Measurements from ENCODE around the gene CLSTN2.

CLSTN2 gene

DNA sequence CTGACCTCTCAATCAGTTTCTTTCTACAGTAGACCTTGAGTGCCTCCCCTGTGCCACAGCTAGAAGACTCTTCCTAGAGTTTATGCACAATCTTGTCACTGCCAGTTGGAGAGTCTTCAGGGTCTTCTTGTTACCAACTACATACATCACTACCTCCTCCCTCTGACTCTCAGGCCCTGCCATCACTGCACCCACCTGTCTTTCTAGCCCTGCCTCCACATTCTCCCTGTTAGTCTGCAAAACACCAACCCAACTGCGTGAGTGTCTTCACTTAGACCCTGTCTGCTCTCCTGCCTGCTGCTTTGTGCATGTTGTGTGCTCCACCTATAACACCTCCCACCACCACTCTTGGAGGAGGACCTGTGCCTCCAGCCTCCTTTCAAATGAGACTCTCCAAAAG lies 34.4 kb downstream of the CLSTN2 start:
- H3K4ac ChIP-seq (ENCODE audit: low read length) = no peak overlapping the region
- no peaks in the 10 kb centered on the region for H3K4me1 ChIP-seq (ENCODE audit: control insufficient read depth in 2 of 2, insufficient read depth in 1 of 2, low read depth in 1 of 2, low read length in 2 of 2)
- H3K9ac ChIP-seq (ENCODE audit: low read depth, low read length, poor library complexity) = no peak overlapping the region
- H2AK5ac ChIP-seq (ENCODE audit: low read depth, low read length) = no peak overlapping the region
- H2BK5ac ChIP-seq (ENCODE audit: low read length) = no peak overlapping the region
- DNase-seq (ENCODE audit: low spot score) = no peak
- H4K8ac ChIP-seq (ENCODE audit: low read depth, low read length) = no peak overlapping the region
- H3K27me3 ChIP-seq (ENCODE audit: control insufficient read depth in 3 of 3, insufficient read depth in 3 of 3, low read depth in 1 of 3, low read length in 3 of 3) = no peaks in the 10 kb centered on the region
- H3K4me3 ChIP-seq (ENCODE audit: low read length in 2 of 2) = no peak overlapping the region
- H2BK15ac ChIP-seq (ENCODE audit: low read length) = no peak overlapping the region
- H2AFZ ChIP-seq (ENCODE audit: low read length) = no peak overlapping the region
- no peak overlapping the region for H3K27ac ChIP-seq (replicated peaks; ENCODE audit: low read length)
- no peak overlapping the region for H3K18ac ChIP-seq (ENCODE audit: low read length)
- H4K91ac ChIP-seq (ENCODE audit: low read depth, low read length, poor library complexity) = no peak overlapping the region
- WGBS, 2 donors (ENCODE audit: extremely low coverage in 2 of 2, insufficient read length in 2 of 2, insufficient replicate concordance in 1 of 2) = no CpG with 5 or more reads among the region's 1 CpG
- H2BK120ac ChIP-seq (ENCODE audit: low read depth, low read length) = no peak overlapping the region
- H3K14ac ChIP-seq (ENCODE audit: low read length) = no peak overlapping the region
- H2BK12ac ChIP-seq (ENCODE audit: low read length) = no peak overlapping the region
- no peaks in the 10 kb centered on the region for H3K9me3 ChIP-seq (replicated peaks in 1 of 2; ENCODE audit: control insufficient read depth in 2 of 2, insufficient read depth in 1 of 2, low read depth in 1 of 2, low read length in 2 of 2)
- no peaks in the 10 kb centered on the region for H3K36me3 ChIP-seq (replicated peaks in 1 of 2; ENCODE audit: control insufficient read depth in 2 of 2, insufficient read depth in 2 of 2, low read length in 2 of 2)
- no peak overlapping the region for H3K23ac ChIP-seq (ENCODE audit: low read depth, low read length, poor library complexity)
- no peaks in the 10 kb centered on the region for H3K79me1 ChIP-seq (ENCODE audit: low read depth, low read length)
- H3K4me2 ChIP-seq (ENCODE audit: insufficient read depth, low read length, poor library complexity, severe bottlenecking) = no peak overlapping the region

DNA sequence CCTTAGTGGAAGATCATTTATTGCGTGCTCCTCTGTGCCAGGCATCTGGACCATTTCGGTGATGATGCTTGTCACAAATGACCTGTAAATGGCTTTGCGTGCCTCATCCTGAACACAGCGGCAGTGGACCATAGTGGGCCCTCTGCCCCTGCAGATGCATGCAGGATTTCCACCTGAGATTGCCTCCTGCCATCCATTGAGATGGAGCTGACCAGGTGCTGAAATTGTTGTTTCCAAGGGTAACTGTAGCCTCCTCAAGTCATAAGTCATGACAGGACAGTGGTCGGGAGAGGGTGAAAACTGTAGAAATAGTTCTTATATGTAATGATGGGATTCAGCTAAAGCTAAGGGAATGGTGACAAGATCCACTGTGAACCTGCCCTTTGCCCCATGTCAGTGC lies 35.5 kb downstream of the CLSTN2 start:
- no CpG with 5 or more reads among the region's 5 CpGs for WGBS, 2 donors (ENCODE audit: extremely low coverage in 2 of 2, insufficient read length in 2 of 2, insufficient replicate concordance in 1 of 2)
- Histone ChIP-seq H3K4me3 (ENCODE audit: low read length in 2 of 2) (no peak overlapping the region), H3K4me1 (ENCODE audit: control insufficient read depth in 2 of 2, insufficient read depth in 1 of 2, low read depth in 1 of 2, low read length in 2 of 2) (no peaks in the 10 kb centered on the region)

DNA sequence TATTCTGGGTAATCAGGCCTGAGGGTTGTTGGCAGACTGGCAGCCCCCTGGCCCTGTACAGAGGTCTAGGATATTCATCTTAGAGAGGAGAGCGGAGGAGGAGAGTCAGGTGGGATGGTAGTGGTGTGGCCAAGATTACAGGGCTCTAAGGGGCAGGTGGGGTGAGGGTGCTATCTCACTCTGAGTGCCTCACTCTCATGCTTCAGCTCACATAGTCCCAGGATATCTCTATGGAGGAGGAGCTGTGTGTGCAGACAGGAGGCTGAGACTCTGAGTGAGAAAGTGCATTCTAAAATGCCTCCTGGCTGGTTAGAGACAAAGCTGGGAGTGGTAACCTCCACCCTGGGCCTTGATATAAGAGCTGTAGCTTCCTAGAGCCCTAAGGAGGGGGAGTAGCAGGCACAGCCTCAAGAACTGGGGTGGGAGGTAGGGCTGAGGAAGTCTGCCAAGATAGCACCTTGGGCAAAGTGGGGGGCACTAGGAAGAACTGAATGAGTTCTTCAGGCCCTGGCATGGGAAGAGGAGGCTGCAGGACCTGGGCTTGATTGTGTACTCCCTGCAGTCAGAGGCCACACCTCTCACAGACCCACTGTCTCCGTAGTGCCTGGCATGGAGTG lies 39.9 kb downstream of the CLSTN2 start:
- Histone ChIP-seq H3K79me1 (ENCODE audit: low read depth, low read length) (no peaks in the 10 kb centered on the region), H3K18ac (ENCODE audit: low read length) (no peak overlapping the region), H3K4ac (ENCODE audit: low read length) (no peak overlapping the region), H3K9me3 (replicated peaks in 1 of 2; ENCODE audit: control insufficient read depth in 2 of 2, insufficient read depth in 1 of 2, low read depth in 1 of 2, low read length in 2 of 2) (no peaks in the 10 kb centered on the region), H3K23ac (ENCODE audit: low read depth, low read length, poor library complexity) (no peak overlapping the region), H2BK120ac (ENCODE audit: low read depth, low read length) (no peak overlapping the region), H2AFZ (ENCODE audit: low read length) (no peak overlapping the region), H3K27ac (replicated peaks; ENCODE audit: low read length) (no peak overlapping the region), H2BK5ac (ENCODE audit: low read length) (no peak overlapping the region), H3K4me2 (ENCODE audit: insufficient read depth, low read length, poor library complexity, severe bottlenecking) (no peak overlapping the region), H2AK5ac (ENCODE audit: low read depth, low read length) (no peak overlapping the region), H3K4me3 (ENCODE audit: low read length in 2 of 2) (no peak overlapping the region), H3K4me1 (ENCODE audit: control insufficient read depth in 2 of 2, insufficient read depth in 1 of 2, low read depth in 1 of 2, low read length in 2 of 2) (no peaks in the 10 kb centered on the region), H3K27me3 (ENCODE audit: control insufficient read depth in 3 of 3, insufficient read depth in 3 of 3, low read depth in 1 of 3, low read length in 3 of 3) (no peaks in the 10 kb centered on the region), H2BK15ac (ENCODE audit: low read length) (no peak overlapping the region), H2BK12ac (ENCODE audit: low read length) (no peak overlapping the region), H3K9ac (ENCODE audit: low read depth, low read length, poor library complexity) (no peak overlapping the region), H4K8ac (ENCODE audit: low read depth, low read length) (no peak overlapping the region), H3K14ac (ENCODE audit: low read length) (no peak overlapping the region), H4K91ac (ENCODE audit: low read depth, low read length, poor library complexity) (no peak overlapping the region), H3K36me3 (replicated peaks in 1 of 2; ENCODE audit: control insufficient read depth in 2 of 2, insufficient read depth in 2 of 2, low read length in 2 of 2) (no peaks in the 10 kb centered on the region)
- DNase-seq (ENCODE audit: low spot score) = no peak
- WGBS, 2 donors (ENCODE audit: extremely low coverage in 2 of 2, insufficient read length in 2 of 2, insufficient replicate concordance in 1 of 2) = no CpG with 5 or more reads among the region's 2 CpGs

More for the DNA sequence above, 35.5 kb downstream of the CLSTN2 start:
- Histone ChIP-seq H3K36me3 (replicated peaks in 1 of 2; ENCODE audit: control insufficient read depth in 2 of 2, insufficient read depth in 2 of 2, low read length in 2 of 2) (no peaks in the 10 kb centered on the region), H2AFZ (ENCODE audit: low read length) (no peak overlapping the region), H2BK5ac (ENCODE audit: low read length) (no peak overlapping the region), H3K27ac (replicated peaks; ENCODE audit: low read length) (no peak overlapping the region), H3K9me3 (replicated peaks in 1 of 2; ENCODE audit: control insufficient read depth in 2 of 2, insufficient read depth in 1 of 2, low read depth in 1 of 2, low read length in 2 of 2) (no peaks in the 10 kb centered on the region), H3K4me2 (ENCODE audit: insufficient read depth, low read length, poor library complexity, severe bottlenecking) (no peak overlapping the region), H3K4ac (ENCODE audit: low read length) (no peak overlapping the region), H3K27me3 (ENCODE audit: control insufficient read depth in 3 of 3, insufficient read depth in 3 of 3, low read depth in 1 of 3, low read length in 3 of 3) (no peaks in the 10 kb centered on the region), H3K23ac (ENCODE audit: low read depth, low read length, poor library complexity) (no peak overlapping the region), H4K8ac (ENCODE audit: low read depth, low read length) (no peak overlapping the region), H3K79me1 (ENCODE audit: low read depth, low read length) (no peaks in the 10 kb centered on the region), H2BK12ac (ENCODE audit: low read length) (no peak overlapping the region), H4K91ac (ENCODE audit: low read depth, low read length, poor library complexity) (no peak overlapping the region), H3K9ac (ENCODE audit: low read depth, low read length, poor library complexity) (no peak overlapping the region), H2BK15ac (ENCODE audit: low read length) (no peak overlapping the region), H2AK5ac (ENCODE audit: low read depth, low read length) (no peak overlapping the region), H2BK120ac (ENCODE audit: low read depth, low read length) (no peak overlapping the region), H3K18ac (ENCODE audit: low read length) (no peak overlapping the region), H3K14ac (ENCODE audit: low read length) (no peak overlapping the region)
- no peak for DNase-seq (ENCODE audit: low spot score)

DNA sequence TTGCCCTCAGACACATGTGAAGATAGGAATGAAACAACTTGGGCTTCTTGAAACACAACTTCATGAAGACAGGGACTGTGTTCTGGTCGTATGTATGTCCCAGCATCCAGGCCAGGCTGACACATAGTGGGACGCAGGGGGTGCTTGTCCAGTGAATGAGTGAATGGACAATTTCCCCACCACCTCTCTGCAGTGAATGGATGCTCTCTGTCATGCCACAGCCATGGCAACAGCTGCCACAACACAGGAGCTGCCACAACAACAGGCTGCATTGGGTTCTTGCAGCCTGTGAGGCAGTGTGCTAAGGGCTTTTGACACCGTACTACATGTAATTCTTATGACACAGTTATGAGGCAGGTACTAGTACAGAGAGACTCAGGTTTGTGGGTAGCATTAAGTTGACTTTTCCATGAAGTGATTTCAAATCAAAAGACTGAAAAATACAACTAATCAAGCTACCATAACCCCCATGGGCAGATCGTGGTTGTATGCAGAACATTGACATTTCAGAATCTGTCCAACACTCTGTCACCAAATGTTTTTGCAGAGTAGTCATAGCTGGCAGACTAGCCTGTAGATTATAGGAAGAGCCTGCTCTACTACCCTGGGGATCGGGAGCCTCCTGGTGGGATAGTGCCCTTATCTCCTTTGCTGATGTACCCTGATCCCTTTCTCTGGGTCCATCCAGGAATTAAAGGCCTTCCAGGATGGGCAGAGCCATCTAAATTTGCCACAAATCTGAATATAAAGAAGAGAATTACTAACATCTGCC lies 40.8 kb downstream of the CLSTN2 start:
- Histone ChIP-seq H3K27me3 (ENCODE audit: control insufficient read depth in 3 of 3, insufficient read depth in 3 of 3, low read depth in 1 of 3, low read length in 3 of 3) (no peaks in the 10 kb centered on the region), H4K8ac (ENCODE audit: low read depth, low read length) (no peak overlapping the region), H3K36me3 (replicated peaks in 1 of 2; ENCODE audit: control insufficient read depth in 2 of 2, insufficient read depth in 2 of 2, low read length in 2 of 2) (no peaks in the 10 kb centered on the region), H3K9ac (ENCODE audit: low read depth, low read length, poor library complexity) (no peak overlapping the region), H3K4ac (ENCODE audit: low read length) (no peak overlapping the region), H3K4me2 (ENCODE audit: insufficient read depth, low read length, poor library complexity, severe bottlenecking) (no peak overlapping the region), H3K9me3 (replicated peaks in 1 of 2; ENCODE audit: control insufficient read depth in 2 of 2, insufficient read depth in 1 of 2, low read depth in 1 of 2, low read length in 2 of 2) (no peaks in the 10 kb centered on the region), H3K27ac (replicated peaks; ENCODE audit: low read length) (no peak overlapping the region), H3K79me1 (ENCODE audit: low read depth, low read length) (no peaks in the 10 kb centered on the region), H2BK5ac (ENCODE audit: low read length) (no peak overlapping the region), H2AFZ (ENCODE audit: low read length) (no peak overlapping the region), H4K91ac (ENCODE audit: low read depth, low read length, poor library complexity) (no peak overlapping the region), H2AK5ac (ENCODE audit: low read depth, low read length) (no peak overlapping the region), H2BK15ac (ENCODE audit: low read length) (no peak overlapping the region), H3K4me3 (ENCODE audit: low read length in 2 of 2) (no peak overlapping the region), H3K23ac (ENCODE audit: low read depth, low read length, poor library complexity) (no peak overlapping the region), H3K14ac (ENCODE audit: low read length) (no peak overlapping the region), H2BK12ac (ENCODE audit: low read length) (no peak overlapping the region), H3K18ac (ENCODE audit: low read length) (no peak overlapping the region), H2BK120ac (ENCODE audit: low read depth, low read length) (no peak overlapping the region), H3K4me1 (ENCODE audit: control insufficient read depth in 2 of 2, insufficient read depth in 1 of 2, low read depth in 1 of 2, low read length in 2 of 2) (no peaks in the 10 kb centered on the region)
- WGBS, 2 donors (ENCODE audit: extremely low coverage in 2 of 2, insufficient read length in 2 of 2, insufficient replicate concordance in 1 of 2) = no CpG with 5 or more reads among the region's 5 CpGs
- no peak for DNase-seq (ENCODE audit: low spot score)

Data from neuronal stem cell (in vitro differentiated cells).